OCI-LY7 (cell line): ENCODE data around the gene KRTAP4-4.

ENCODE experiments used
- EZH2phosphoT487 ChIP-seq: fragments of 200-600 bp; sonication (generic); IDR thresholded peaks from 2 replicates; pipeline ENCODE4 v1.6.1; 2018; ENCODE audit warnings: low read depth, borderline replicate concordance, mild to moderate bottlenecking, mixed run types, antibody characterized with exemption, low read length, moderate library complexity, mixed read lengths
- TF ChIP-seq, protein P1 (sequence below): fragments of 200-600 bp; sonication (generic); conservative IDR thresholded peaks from 2 replicates; pipeline ENCODE4 v1.5.1; 2014; ENCODE audit warnings: mild to moderate bottlenecking, antibody characterized with exemption, low read length, moderate library complexity, mixed read lengths

DNA sequence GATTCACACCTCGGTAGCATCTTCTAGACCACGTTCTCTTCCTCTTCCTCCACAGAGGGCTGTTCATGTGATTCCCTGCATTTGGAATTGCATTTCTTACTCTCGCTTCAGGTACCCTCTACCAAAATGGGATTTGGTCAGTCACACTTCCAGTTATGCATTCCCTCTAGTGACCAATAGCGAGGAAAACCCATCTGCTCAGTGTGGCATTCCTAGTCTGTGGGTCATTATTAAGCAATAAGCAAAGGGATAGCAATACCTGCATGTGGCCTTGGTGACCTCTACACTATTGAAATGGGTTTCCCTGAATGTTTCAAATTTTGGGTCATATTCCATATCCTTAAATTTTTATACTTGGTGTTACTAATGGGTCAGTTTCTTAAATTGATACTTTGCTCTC is 10.5 kb downstream of the KRTAP4-4 start:
- TF ChIP-seq, protein P1, sequence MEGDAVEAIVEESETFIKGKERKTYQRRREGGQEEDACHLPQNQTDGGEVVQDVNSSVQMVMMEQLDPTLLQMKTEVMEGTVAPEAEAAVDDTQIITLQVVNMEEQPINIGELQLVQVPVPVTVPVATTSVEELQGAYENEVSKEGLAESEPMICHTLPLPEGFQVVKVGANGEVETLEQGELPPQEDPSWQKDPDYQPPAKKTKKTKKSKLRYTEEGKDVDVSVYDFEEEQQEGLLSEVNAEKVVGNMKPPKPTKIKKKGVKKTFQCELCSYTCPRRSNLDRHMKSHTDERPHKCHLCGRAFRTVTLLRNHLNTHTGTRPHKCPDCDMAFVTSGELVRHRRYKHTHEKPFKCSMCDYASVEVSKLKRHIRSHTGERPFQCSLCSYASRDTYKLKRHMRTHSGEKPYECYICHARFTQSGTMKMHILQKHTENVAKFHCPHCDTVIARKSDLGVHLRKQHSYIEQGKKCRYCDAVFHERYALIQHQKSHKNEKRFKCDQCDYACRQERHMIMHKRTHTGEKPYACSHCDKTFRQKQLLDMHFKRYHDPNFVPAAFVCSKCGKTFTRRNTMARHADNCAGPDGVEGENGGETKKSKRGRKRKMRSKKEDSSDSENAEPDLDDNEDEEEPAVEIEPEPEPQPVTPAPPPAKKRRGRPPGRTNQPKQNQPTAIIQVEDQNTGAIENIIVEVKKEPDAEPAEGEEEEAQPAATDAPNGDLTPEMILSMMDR: no peak
- TF ChIP-seq EZH2phosphoT487: no peak
